ENCODE measurements around the gene ZFYVE19.
"Not testable (repeated sequence)": the region's sequence is repeated elsewhere in the genome, so short reads cannot be mapped to it uniquely, and the experiment has no call there.

The ZFYVE19 gene

GRCh38 chr15:40847223-40847961 lies 40.5 kb downstream of the ZFYVE19 start:
- no peak for DNase-seq

GRCh38 chr15:40850576-40851112 lies 43.8 kb downstream of the ZFYVE19 start:
- DNase-seq = no peak

- no peak for DNase-seq
These were observed 45.6 kb downstream of the ZFYVE19 start for GRCh38 chr15:40852529-40852928.

GRCh38 chr15:40853241-40853890 lies 46.5 kb downstream of the ZFYVE19 start:
- DNase-seq = no peak

- no peak for DNase-seq
These were observed 47.3 kb downstream of the ZFYVE19 start for GRCh38 chr15:40854161-40854560.

- no peak for DNase-seq
These were observed 48.9 kb downstream of the ZFYVE19 start for GRCh38 chr15:40855706-40856234.

- DNase-seq = no peak
These were observed 49.9 kb downstream of the ZFYVE19 start for GRCh38 chr15:40856746-40857145.

GRCh38 chr15:40857601-40858341 lies 50.9 kb downstream of the ZFYVE19 start:
- peak; percentile 75 to 79 for DNase-seq

GRCh38 chr15:40858706-40859105 lies 51.8 kb downstream of the ZFYVE19 start:
- no peak for DNase-seq

- peak; percentile 78 to 81 for DNase-seq
These were observed 52.4 kb downstream of the ZFYVE19 start for GRCh38 chr15:40859206-40859851.

- not testable (repeated sequence) for DNase-seq
These were observed 54.3 kb downstream of the ZFYVE19 start for GRCh38 chr15:40861147-40861546.

- DNase-seq = no peak
These were observed 56.9 kb downstream of the ZFYVE19 start for GRCh38 chr15:40863660-40864270.
